SK-N-SH (cell line): ENCODE data around the gene CRELD2. TPM values are rescaled to one million over a fixed set of nuclear protein-coding genes. Genes with fewer than 3 reads are reported as not detected.

Source experiments
- CTCF ChIA-PET: fragments of 300-600, 350-600 bp; formaldehyde crosslinking; extraction: SDS; loops from one replicate; lab custom pipeline; 2021; lab: Yijun Ruan, JAX
- POLR2A ChIA-PET: fragments of 350-600 bp; sonication (Branson Sonifier 250); formaldehyde crosslinking; extraction: SDS; loops from one replicate; lab custom pipeline; 2020; ENCODE audit warnings: antibody characterized with exemption, inconsistent platforms; lab: Yijun Ruan, JAX
- DNase-seq: peaks from one replicate; pipeline ENCODE4 v3.0.0; 2012
- H2AFZ ChIP-seq: fragments of 200-600 bp; sonication (generic); 2 replicates; pipeline ENCODE4 v1.8.1; 2016; ENCODE audit warnings: antibody characterized with exemption, mild to moderate bottlenecking, low read depth
- H3F3A ChIP-seq: fragments of 200-600 bp; sonication (generic); replicated peaks from 2 replicates; pipeline ENCODE3; 2016; ENCODE audit warnings: antibody characterized with exemption, mild to moderate bottlenecking; ENCODE audit not compliant: insufficient read depth
- H3K27ac ChIP-seq, 2 experiments: fragments of 200-500 bp in 1 of 2; fragments of 200-600 bp in 1 of 2; sonication (Bioruptor generic) in 1 of 2; sonication (generic), shearing (Covaris generic) in 1 of 2; 2 replicates each; pipeline versions ENCODE4 v1.5.1 to v1.6.1; 2014 to 2016; ENCODE audit warnings: low read depth in 2 of 2, inconsistent platforms in 1 of 2, low read length in 1 of 2, mild to moderate bottlenecking in 1 of 2, mixed read lengths in 1 of 2
- H3K27me3 ChIP-seq: fragments of 200-600 bp; sonication (generic), shearing (Covaris generic); 2 replicates; pipeline ENCODE4 v1.6.1; 2016; ENCODE audit warnings: mixed run types; ENCODE audit not compliant: insufficient read depth
- H3K36me3 ChIP-seq, 2 experiments: fragments of 200-500 bp in 1 of 2; fragments of 200-600 bp in 1 of 2; sonication (Bioruptor generic) in 1 of 2; sonication (generic) in 1 of 2; replicated peaks in 1 of 2; 2 replicates each; pipeline versions ENCODE3 to v1.5.1; 2014 to 2016; ENCODE audit warnings: low read length in 1 of 2, mild to moderate bottlenecking in 1 of 2; ENCODE audit not compliant: insufficient read depth in 2 of 2, control insufficient read depth in 1 of 2
- H3K4me1 ChIP-seq, 2 experiments: fragments of 200-500 bp in 1 of 2; fragments of 200-600 bp in 1 of 2; sonication (Bioruptor generic) in 1 of 2; sonication (generic), shearing (Covaris generic) in 1 of 2; 2 replicates each; pipeline versions ENCODE4 v1.5.1 to v1.6.1; 2014 to 2016; ENCODE audit warnings: low read depth in 1 of 2, low read length in 1 of 2, mixed run types in 1 of 2; ENCODE audit not compliant: insufficient read depth in 2 of 2, control insufficient read depth in 1 of 2
- H3K4me2 ChIP-seq: fragments of 200-600 bp; sonication (generic), shearing (Covaris generic); 2 replicates; pipeline ENCODE4 v1.6.1; 2017; ENCODE audit warnings: mixed run types
- H3K4me3 ChIP-seq, 2 experiments: fragments of 200-500 bp in 1 of 2; fragments of 200-600 bp in 1 of 2; sonication (Bioruptor generic) in 1 of 2; sonication (generic), shearing (Covaris generic) in 1 of 2; 2 replicates each; pipeline versions ENCODE4 v1.5.1 to v1.8.1; 2014 to 2016; ENCODE audit warnings: low read depth in 2 of 2, inconsistent platforms in 1 of 2, low read length in 1 of 2, mild to moderate bottlenecking in 1 of 2, mixed read lengths in 1 of 2, moderate library complexity in 1 of 2
- H3K79me2 ChIP-seq: fragments of 200-600 bp; sonication (generic); 2 replicates; pipeline ENCODE4 v1.8.1; 2017; ENCODE audit warnings: mild to moderate bottlenecking; ENCODE audit not compliant: insufficient read depth
- H3K9ac ChIP-seq: fragments of 200-600 bp; sonication (generic); 2 replicates; pipeline ENCODE4 v1.6.1; 2017; ENCODE audit warnings: mixed run types
- H3K9me2 ChIP-seq: fragments of 200-600 bp; sonication (generic); 2 replicates; pipeline ENCODE4 v1.6.1; 2017; ENCODE audit warnings: mixed run types
- H3K9me3 ChIP-seq: fragments of 200-600 bp; sonication (generic); 2 replicates; pipeline ENCODE4 v1.6.1; 2017; ENCODE audit warnings: mixed run types, mild to moderate bottlenecking, moderate library complexity
- H4K20me1 ChIP-seq: fragments of 200-600 bp; sonication (generic); 2 replicates; pipeline ENCODE4 v1.6.1; 2017; ENCODE audit warnings: mild to moderate bottlenecking, mixed run types; ENCODE audit not compliant: insufficient read depth
- CHD2 ChIP-seq: fragments of 150-350 bp; IDR thresholded peaks from 2 replicates; pipeline ENCODE4 v1.6.1; 2018; ENCODE audit warnings: low read length; ENCODE audit not compliant: partially characterized antibody
- ELF1 ChIP-seq: IDR thresholded peaks from 2 replicates; pipeline ENCODE4 v1.4.0; 2012
- EP300 ChIP-seq, 2 experiments: IDR thresholded peaks; 2 replicates each; pipeline versions ENCODE4 v1.4.0 to v1.6.1; 2012; ENCODE audit warnings: borderline replicate concordance in 1 of 2, low read depth in 1 of 2, low read length in 1 of 2
- FOSL2 ChIP-seq: IDR thresholded peaks from 2 replicates; pipeline ENCODE4 v1.4.0; 2012; ENCODE audit warnings: low read depth, mild to moderate bottlenecking, moderate library complexity, borderline replicate concordance
- FOXJ3 ChIP-seq: sonication (generic); formaldehyde crosslinking; IDR thresholded peaks from 2 replicates; pipeline ENCODE4 v1.5.1; 2020; ENCODE audit warnings: mild to moderate bottlenecking, missing genetic modification reagents
- GABPA ChIP-seq: IDR thresholded peaks from 2 replicates; pipeline ENCODE4 v1.4.0; 2012; ENCODE audit warnings: low read depth, mild to moderate bottlenecking
- GATA2 ChIP-seq: sonication (generic); formaldehyde crosslinking; IDR thresholded peaks from 2 replicates; pipeline ENCODE4 v1.5.0; 2020; ENCODE audit warnings: mild to moderate bottlenecking, missing genetic modification reagents
- NFIC ChIP-seq: IDR thresholded peaks from 2 replicates; pipeline ENCODE4 v1.4.0; 2012; ENCODE audit warnings: borderline replicate concordance
- NRF1 ChIP-seq: IDR thresholded peaks from 2 replicates; pipeline ENCODE4 v1.6.1; 2012; ENCODE audit warnings: low read depth, mild to moderate bottlenecking, low read length
- POLR2AphosphoS5 ChIP-seq: IDR thresholded peaks from 2 replicates; pipeline ENCODE4 v1.6.1; 2012; ENCODE audit warnings: low read depth, low read length
- RCOR1 ChIP-seq: fragments of 150-350 bp; IDR thresholded peaks from 2 replicates; pipeline ENCODE4 v1.6.1; 2017; ENCODE audit warnings: antibody characterized with exemption, low read length
- RFX5 ChIP-seq: IDR thresholded peaks from 2 replicates; pipeline ENCODE4 v1.6.1; 2012; ENCODE audit warnings: mild to moderate bottlenecking, improper control_type of control experiment, low read length
- RXRA ChIP-seq: IDR thresholded peaks from 2 replicates; pipeline ENCODE4 v1.4.0; 2012; ENCODE audit warnings: low read depth, mild to moderate bottlenecking, borderline replicate concordance
- TCF12 ChIP-seq: IDR thresholded peaks from 2 replicates; pipeline ENCODE4 v1.4.0; 2012
- TEAD4 ChIP-seq: IDR thresholded peaks from 2 replicates; pipeline ENCODE4 v1.4.0; 2012; ENCODE audit warnings: mild to moderate bottlenecking, borderline replicate concordance; ENCODE audit not compliant: insufficient read depth
- YY1 ChIP-seq: IDR thresholded peaks from 2 replicates; pipeline ENCODE4 v1.4.0; 2012; ENCODE audit warnings: low read depth, mild to moderate bottlenecking
- WGBS: methylation state at CpG from one replicate; pipeline ENCODE4 v1.1.6; 2017; ENCODE audit warnings: low lambda C conversion rate; 5-methylcytosine and 5-hydroxymethylcytosine counted together
- polyA plus RNA-seq, 3 experiments: library from polyadenylated mRNA; depleted of rRNA; stranded (reverse); fragments of >200 nt; gene quantifications; 2 replicates each; pipeline ENCODE4 v1.2.3, GENCODE V29; 2012
- TF ChIP-seq, protein P1 (sequence below): IDR thresholded peaks from 2 replicates; pipeline ENCODE4 v1.4.0; 2012; ENCODE audit warnings: low read depth
- TF ChIP-seq, protein P2 (sequence below): IDR thresholded peaks from 2 replicates; pipeline ENCODE4 v1.4.0; 2012; ENCODE audit warnings: low read depth, borderline replicate concordance
- TF ChIP-seq, protein P3 (sequence below): IDR thresholded peaks from 2 replicates; pipeline ENCODE4; 2012
- TF ChIP-seq, protein P4 (sequence below): IDR thresholded peaks from 2 replicates; pipeline ENCODE4 v1.4.0; 2012; ENCODE audit warnings: low read depth, borderline replicate concordance

The CRELD2 gene
- polyA plus RNA-seq, 1 of the 3 experiments (the other 2 are of a cell fraction) = 113 TPM

DNA sequence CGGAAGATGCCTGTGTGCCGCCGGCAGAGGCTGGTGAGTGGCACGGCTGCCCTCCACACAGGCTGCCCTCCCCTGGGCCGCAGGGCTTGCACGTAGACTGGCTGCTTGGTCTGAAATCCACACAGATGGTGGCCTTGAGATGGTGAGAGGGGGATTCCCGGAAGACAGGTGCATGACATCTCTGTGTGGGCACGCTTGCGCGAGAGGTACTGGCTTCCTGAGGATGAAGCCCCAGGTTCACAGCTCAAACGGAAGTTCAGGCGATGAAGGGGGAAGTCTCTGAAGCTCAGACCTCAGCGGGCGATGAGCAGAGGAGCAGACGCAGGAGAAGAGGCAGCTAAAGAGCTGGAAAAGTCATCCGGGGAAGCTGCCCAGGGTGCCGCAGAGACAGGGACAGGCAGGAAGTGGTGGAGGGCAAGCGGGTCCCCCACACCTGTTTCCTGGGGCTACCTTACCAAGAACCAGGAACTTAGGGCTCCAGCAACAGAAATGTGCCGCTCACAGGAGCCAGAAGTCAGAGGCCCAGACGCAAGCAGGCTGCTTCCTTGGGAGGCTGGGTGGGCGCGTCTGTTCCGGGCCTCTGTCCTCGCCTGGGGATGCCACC lies 7.2 kb downstream of the CRELD2 start:
- ChIA-PET POLR2A (interaction anchor here (1.4 kb wide), 1 partner anchor 9 kb away, joined by 3 read pairs; no protein-coding TSS in a partner anchor), CTCF (interaction anchor here (2.1 kb wide), 1 partner anchor 105 kb away, joined by 7 read pairs; no protein-coding TSS in a partner anchor)
- Histone ChIP-seq H3K9me3 (no peaks in the 10 kb centered on the region), H3K4me2 (no peak overlapping the region), H3K79me2 (no peaks in the 10 kb centered on the region), H3K36me3 (peaks cover 0 to 29% of the 10 kb centered on the region in 2 experiments), H3F3A (no peaks in the 10 kb centered on the region), H3K27me3 (no peaks in the 10 kb centered on the region), H3K27ac (no peak overlapping the region), H2AFZ (no peak overlapping the region), H3K9ac (no peak overlapping the region), H3K4me1 (peaks cover 0 to 12% of the 10 kb centered on the region in 2 experiments; a peak in 1 of 4 replicates), H3K9me2 (no peaks in the 10 kb centered on the region), H4K20me1 (no peaks in the 10 kb centered on the region), H3K4me3 (no peak overlapping the region)
- TF ChIP-seq, protein P1, sequence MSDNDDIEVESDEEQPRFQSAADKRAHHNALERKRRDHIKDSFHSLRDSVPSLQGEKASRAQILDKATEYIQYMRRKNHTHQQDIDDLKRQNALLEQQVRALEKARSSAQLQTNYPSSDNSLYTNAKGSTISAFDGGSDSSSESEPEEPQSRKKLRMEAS = no peak
- TF ChIP-seq TCF12 = no peak
- no peak for TF ChIP-seq RFX5
- no peak for TF ChIP-seq POLR2AphosphoS5
- TF ChIP-seq GATA2 (CRISPR knock-in tag) = no peak
- no peak for TF ChIP-seq ELF1
- TF ChIP-seq GABPA = no peak
- no peak for TF ChIP-seq YY1
- TF ChIP-seq, protein P2, sequence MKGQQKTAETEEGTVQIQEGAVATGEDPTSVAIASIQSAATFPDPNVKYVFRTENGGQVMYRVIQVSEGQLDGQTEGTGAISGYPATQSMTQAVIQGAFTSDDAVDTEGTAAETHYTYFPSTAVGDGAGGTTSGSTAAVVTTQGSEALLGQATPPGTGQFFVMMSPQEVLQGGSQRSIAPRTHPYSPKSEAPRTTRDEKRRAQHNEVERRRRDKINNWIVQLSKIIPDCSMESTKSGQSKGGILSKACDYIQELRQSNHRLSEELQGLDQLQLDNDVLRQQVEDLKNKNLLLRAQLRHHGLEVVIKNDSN = no peak
- no peak for TF ChIP-seq NRF1
- TF ChIP-seq NFIC = no peak
- TF ChIP-seq RCOR1 = no peak
- no peak for TF ChIP-seq CHD2
- TF ChIP-seq FOSL2 = no peak
- TF ChIP-seq RXRA = no peak
- TF ChIP-seq, protein P3, sequence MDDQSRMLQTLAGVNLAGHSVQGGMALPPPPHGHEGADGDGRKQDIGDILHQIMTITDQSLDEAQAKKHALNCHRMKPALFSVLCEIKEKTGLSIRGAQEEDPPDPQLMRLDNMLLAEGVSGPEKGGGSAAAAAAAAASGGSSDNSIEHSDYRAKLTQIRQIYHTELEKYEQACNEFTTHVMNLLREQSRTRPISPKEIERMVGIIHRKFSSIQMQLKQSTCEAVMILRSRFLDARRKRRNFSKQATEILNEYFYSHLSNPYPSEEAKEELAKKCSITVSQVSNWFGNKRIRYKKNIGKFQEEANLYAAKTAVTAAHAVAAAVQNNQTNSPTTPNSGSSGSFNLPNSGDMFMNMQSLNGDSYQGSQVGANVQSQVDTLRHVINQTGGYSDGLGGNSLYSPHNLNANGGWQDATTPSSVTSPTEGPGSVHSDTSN = no peak
- no peak for TF ChIP-seq EP300 (IDR thresholded peaks at IDR 0.05; ENCODE audit: borderline replicate concordance in 1 of 2, low read depth in 1 of 2, low read length in 1 of 2)
- TF ChIP-seq FOXJ3 = no peak
- TF ChIP-seq TEAD4 = no peak
- TF ChIP-seq, protein P4, sequence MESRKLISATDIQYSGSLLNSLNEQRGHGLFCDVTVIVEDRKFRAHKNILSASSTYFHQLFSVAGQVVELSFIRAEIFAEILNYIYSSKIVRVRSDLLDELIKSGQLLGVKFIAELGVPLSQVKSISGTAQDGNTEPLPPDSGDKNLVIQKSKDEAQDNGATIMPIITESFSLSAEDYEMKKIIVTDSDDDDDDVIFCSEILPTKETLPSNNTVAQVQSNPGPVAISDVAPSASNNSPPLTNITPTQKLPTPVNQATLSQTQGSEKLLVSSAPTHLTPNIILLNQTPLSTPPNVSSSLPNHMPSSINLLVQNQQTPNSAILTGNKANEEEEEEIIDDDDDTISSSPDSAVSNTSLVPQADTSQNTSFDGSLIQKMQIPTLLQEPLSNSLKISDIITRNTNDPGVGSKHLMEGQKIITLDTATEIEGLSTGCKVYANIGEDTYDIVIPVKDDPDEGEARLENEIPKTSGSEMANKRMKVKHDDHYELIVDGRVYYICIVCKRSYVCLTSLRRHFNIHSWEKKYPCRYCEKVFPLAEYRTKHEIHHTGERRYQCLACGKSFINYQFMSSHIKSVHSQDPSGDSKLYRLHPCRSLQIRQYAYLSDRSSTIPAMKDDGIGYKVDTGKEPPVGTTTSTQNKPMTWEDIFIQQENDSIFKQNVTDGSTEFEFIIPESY = no peak
- no peak for DNase-seq
- WGBS = 94% methylated on average over 19 of the region's 24 CpGs
